IMR-90 (cell line): ENCODE data around the gene RAD51C. TPM values are rescaled to one million over a fixed set of nuclear protein-coding genes. Genes with fewer than 3 reads are reported as not detected.

Source experiments
- ATAC-seq: fragments of 200-7000 bp; cut with Tn5 transposase; 2 replicates; pipeline ENCODE4 v1.9.1; 2020; ENCODE audit warnings: low read depth, mild to moderate bottlenecking, moderate library complexity
- BruUV-seq: library from RNA; stranded (reverse); fragments of 400-500 nt; replicated peaks from 2 replicates; lab custom pipeline; 2021; lab: Mats Ljungman, UMichigan
- CTCF ChIA-PET: fragments of 300-600 bp; formaldehyde crosslinking; extraction: SDS; loops from one replicate; lab custom pipeline; 2021; ENCODE audit warnings: antibody characterized with exemption; lab: Yijun Ruan, JAX
- POLR2A ChIA-PET: fragments of 300-600 bp; sonication (Branson Sonifier 250); formaldehyde crosslinking; loops from one replicate; lab custom pipeline; 2022; ENCODE audit warnings: antibody characterized with exemption; ENCODE audit not compliant: unreplicated experiment; lab: Charles Lee
- DNase-seq: peaks from one replicate; pipeline ENCODE4 v3.0.0; 2013
- H2AFZ ChIP-seq: replicated peaks from 2 replicates; pipeline ENCODE3; 2013; ENCODE audit warnings: low read length, mild to moderate bottlenecking; ENCODE audit not compliant: poor library complexity
- H2AK5ac ChIP-seq: 2 replicates; pipeline ENCODE4 v1.6.1; 2013; ENCODE audit warnings: low read depth, low read length, inconsistent platforms
- H2AK9ac ChIP-seq: replicated peaks from 2 replicates; pipeline ENCODE3; 2013; ENCODE audit warnings: mild to moderate bottlenecking, low read depth, low read length, moderate library complexity; ENCODE audit not compliant: poor library complexity
- H2BK120ac ChIP-seq: 2 replicates; pipeline ENCODE4 v1.6.1; 2013; ENCODE audit warnings: low read depth, low read length, inconsistent platforms
- H2BK15ac ChIP-seq: 3 replicates; pipeline ENCODE4 v1.6.1; 2013; ENCODE audit warnings: low read depth, low read length, inconsistent platforms
- H2BK20ac ChIP-seq: 2 replicates; pipeline ENCODE4 v1.6.1; 2013; ENCODE audit warnings: low read depth, mild to moderate bottlenecking, inconsistent platforms, low read length, moderate library complexity
- H2BK5ac ChIP-seq: 2 replicates; pipeline ENCODE4 v1.6.1; 2013; ENCODE audit warnings: mild to moderate bottlenecking, low read depth, low read length, inconsistent platforms; ENCODE audit not compliant: poor library complexity, severe bottlenecking
- H3K14ac ChIP-seq: replicated peaks from 2 replicates; pipeline ENCODE4 v1.6.1; 2013; ENCODE audit warnings: low read depth, low read length, inconsistent platforms
- H3K18ac ChIP-seq: 2 replicates; pipeline ENCODE4 v1.6.1; 2013; ENCODE audit warnings: low read depth, low read length, control low read depth
- H3K23ac ChIP-seq: 2 replicates; pipeline ENCODE4 v1.6.1; 2013; ENCODE audit warnings: low read depth, low read length, inconsistent platforms
- H3K27ac ChIP-seq: 2 replicates; pipeline ENCODE4 v1.5.1; 2013; ENCODE audit warnings: mild to moderate bottlenecking, control low read depth, low read length; ENCODE audit not compliant: insufficient read depth
- H3K27me3 ChIP-seq: 2 replicates; pipeline ENCODE4 v1.6.1; 2013; ENCODE audit warnings: low read length; ENCODE audit not compliant: control insufficient read depth, insufficient read depth
- H3K36me3 ChIP-seq: 2 replicates; pipeline ENCODE4 v1.6.1; 2013; ENCODE audit warnings: low read length, mixed read lengths; ENCODE audit not compliant: control insufficient read depth, insufficient read depth
- H3K4ac ChIP-seq: 2 replicates; pipeline ENCODE4 v1.6.1; 2013; ENCODE audit warnings: low read depth, low read length, inconsistent platforms
- H3K4me1 ChIP-seq: 2 replicates; pipeline ENCODE4 v1.6.1; 2013; ENCODE audit warnings: low read length, mixed read lengths; ENCODE audit not compliant: control insufficient read depth, insufficient read depth
- H3K4me2 ChIP-seq: 2 replicates; pipeline ENCODE4 v1.6.1; 2013; ENCODE audit warnings: low read depth, mild to moderate bottlenecking, control low read depth, low read length, moderate library complexity
- H3K4me3 ChIP-seq: 2 replicates; pipeline ENCODE4 v1.5.1; 2013; ENCODE audit warnings: low read depth, mild to moderate bottlenecking, control low read depth, low read length, moderate library complexity; ENCODE audit not compliant: insufficient read depth
- H3K56ac ChIP-seq: 2 replicates; pipeline ENCODE4 v1.6.1; 2013; ENCODE audit warnings: low read length, inconsistent platforms; ENCODE audit not compliant: insufficient read depth; ENCODE audit errors: extremely low read depth
- H3K79me1 ChIP-seq, 2 experiments: 2 replicates each; pipeline ENCODE4 v1.6.1; 2013; ENCODE audit warnings: low read length in 2 of 2, inconsistent platforms in 1 of 2, low read depth in 1 of 2
- H3K9ac ChIP-seq: 2 replicates; pipeline ENCODE4 v1.6.1; 2013; ENCODE audit warnings: low read depth, low read length, control low read depth
- H3K9me1 ChIP-seq: 2 replicates; pipeline ENCODE4 v1.6.1; 2013; ENCODE audit warnings: low read length, inconsistent platforms; ENCODE audit not compliant: insufficient read depth
- H3K9me3 ChIP-seq: 2 replicates; pipeline ENCODE4 v1.6.1; 2013; ENCODE audit warnings: low read length; ENCODE audit not compliant: control insufficient read depth, insufficient read depth
- H4K20me1 ChIP-seq: 2 replicates; pipeline ENCODE4 v1.6.1; 2013; ENCODE audit warnings: low read length, inconsistent platforms; ENCODE audit not compliant: insufficient read depth
- H4K5ac ChIP-seq: 2 replicates; pipeline ENCODE4 v1.6.1; 2013; ENCODE audit warnings: mild to moderate bottlenecking, low read depth, low read length, control low read depth
- H4K8ac ChIP-seq, 2 experiments: 2 replicates each; pipeline ENCODE4 v1.6.1; 2013; ENCODE audit warnings: low read depth in 2 of 2, low read length in 2 of 2, control low read depth in 1 of 2, inconsistent platforms in 1 of 2
- H4K91ac ChIP-seq: 2 replicates; pipeline ENCODE4 v1.6.1; 2013; ENCODE audit warnings: low read depth, low read length, inconsistent platforms; ENCODE audit not compliant: insufficient read depth
- BHLHE40 ChIP-seq: fragments of 150-350 bp; IDR thresholded peaks from 2 replicates; pipeline ENCODE4 v1.6.1; 2016; ENCODE audit warnings: mild to moderate bottlenecking, low read depth, low read length
- CEBPB ChIP-seq: IDR thresholded peaks from 2 replicates; pipeline ENCODE4 v1.6.1; 2012; ENCODE audit warnings: low read depth, low read length, improper control_type of control experiment
- FOS ChIP-seq: fragments of 150-350 bp; IDR thresholded peaks from 2 replicates; pipeline ENCODE4 v1.6.1; 2016; ENCODE audit warnings: low read depth, low read length
- MAFK ChIP-seq: IDR thresholded peaks from 2 replicates; pipeline ENCODE4 v1.6.1; 2012; ENCODE audit warnings: low read depth, low read length, improper control_type of control experiment
- MAZ ChIP-seq: IDR thresholded peaks from 2 replicates; pipeline ENCODE4 v1.6.1; 2012; ENCODE audit warnings: low read depth, mild to moderate bottlenecking, low read length, improper control_type of control experiment, moderate library complexity, borderline replicate concordance
- RCOR1 ChIP-seq: IDR thresholded peaks from 2 replicates; pipeline ENCODE4 v1.6.1; 2012; ENCODE audit warnings: mild to moderate bottlenecking, low read length, improper control_type of control experiment; ENCODE audit not compliant: insufficient replicate concordance
- SMC3 ChIP-seq: fragments of 150-350 bp; IDR thresholded peaks from 2 replicates; pipeline ENCODE4 v1.6.1; 2016; ENCODE audit warnings: low read depth, mild to moderate bottlenecking, antibody characterized with exemption, low read length, moderate library complexity
- WGBS, 2 experiments: methylation state at CpG; one replicate each; pipeline versions ENCODE4 v1.1.5 to v1.1.7; 2013; ENCODE audit warnings: missing lambda C conversion rate in 2 of 2; ENCODE audit not compliant: insufficient read length in 1 of 2; ENCODE audit errors: extremely low coverage in 2 of 2; 5-methylcytosine and 5-hydroxymethylcytosine counted together
- dilution Hi-C: fragments of 300-500 bp; cut with HindIII; formaldehyde crosslinking; loops from one replicate; pipeline ENCODE4 v1.14.3; 2018; ENCODE audit warnings: low sequenced_read_pairs; ENCODE audit not compliant: unreplicated experiment
- in situ Hi-C: fragments of 300-500 bp; cut with MboI; formaldehyde crosslinking; loops from 3 replicates; pipeline ENCODE4 v1.14.3; 2019; ENCODE audit warnings: low sequenced_read_pairs, inconsistent platforms, mixed read lengths
- intact Hi-C: fragments of 100-400 bp; cut with micrococcal nuclease; formaldehyde crosslinking; loops from 2 replicates; pipeline ENCODE4 v1.10.0; 2022
- polyA plus RNA-seq, 3 experiments: library from polyadenylated mRNA; depleted of rRNA; stranded (reverse); fragments of >200 nt; gene quantifications; 2 replicates each; pipeline ENCODE4 v1.2.3, GENCODE V29; 2012; ENCODE audit warnings: low replicate concordance in 1 of 3
- total RNA-seq: library from RNA; depleted of rRNA; stranded (reverse); fragments of >200 nt; gene quantifications from 2 replicates; pipeline ENCODE4 v1.2.3, GENCODE V29; 2012
- TF ChIP-seq, protein P1 (sequence below): conservative IDR thresholded peaks from 2 replicates; pipeline ENCODE4 v1.5.1; 2012; ENCODE audit warnings: mild to moderate bottlenecking, low read depth, low read length, improper control_type of control experiment
- TF ChIP-seq, protein P2 (sequence below): fragments of 150-350 bp; IDR thresholded peaks from 2 replicates; pipeline ENCODE4 v1.6.1; 2016; ENCODE audit warnings: low read depth, mild to moderate bottlenecking, low read length, moderate library complexity, borderline replicate concordance

The RAD51C gene
- total and polyA plus RNA-seq, 2 of the 4 experiments (the other 2 are of a cell fraction), result 21.1 to 28.3 TPM

DNA sequence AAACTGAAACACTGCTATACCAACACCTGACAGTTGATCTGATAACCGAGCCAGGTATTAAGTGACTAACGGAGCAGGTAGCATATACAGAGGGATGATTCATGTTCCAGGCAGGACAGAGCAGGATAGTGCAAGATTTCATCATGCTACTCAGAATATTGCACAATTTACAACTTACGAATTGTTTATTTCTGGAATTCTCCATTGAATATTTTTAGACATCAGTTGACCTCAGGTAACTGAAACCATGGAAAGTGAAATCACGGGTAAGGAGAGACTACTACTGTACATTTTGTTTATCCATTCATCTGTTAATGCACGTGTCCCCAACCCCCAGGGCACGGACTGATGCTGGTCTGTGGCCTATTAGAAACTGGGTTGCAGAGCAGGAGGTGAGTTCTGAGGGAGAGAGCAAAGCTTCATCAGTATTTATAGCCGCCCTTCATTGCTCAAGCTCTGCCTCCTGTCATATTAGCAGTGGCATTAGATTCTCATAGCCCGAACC, 48.8 kb downstream of the RAD51C start:
- no peak overlapping the region for H3K9ac ChIP-seq
- peak overlapping the region; percentile 39; the same call in 1 of the 2 replicates for H4K91ac ChIP-seq
- no peak overlapping the region; a peak in 1 of 4 replicates for H4K8ac ChIP-seq
- H3K9me1 ChIP-seq, result 0 out of 2 replicates have a peak, but pooled peaks cover 4% of the 10 kb centered on the region
- no TSS peak for BruUV-seq
- ATAC-seq (peak; percentile 65), DNase-seq (peak; percentile 81)
- H3K4me1 ChIP-seq, result peaks cover 4% of the 10 kb centered on the region
- H2AK9ac ChIP-seq, result no peak overlapping the region
- no peak overlapping the region for H2AK5ac ChIP-seq
- H2BK5ac ChIP-seq, result no peak overlapping the region
- intact Hi-C loops (no loop called here), in situ Hi-C loops (no loop called here), dilution Hi-C loops (no loop called here)
- no peaks in the 10 kb centered on the region for H3K9me3 ChIP-seq
- no peaks in the 10 kb centered on the region for H4K20me1 ChIP-seq
- H3K4me3 ChIP-seq, result no peak overlapping the region
- H3K18ac ChIP-seq, result 0 out of 2 replicates have a peak overlapping the region, but pooled peaks have one; percentile 37
- H2BK15ac ChIP-seq, result no peak overlapping the region
- H4K5ac ChIP-seq, result no peak overlapping the region
- H3K4ac ChIP-seq, result peak overlapping the region; percentile 66
- H3K56ac ChIP-seq, result no peak overlapping the region
- H2BK120ac ChIP-seq, result peak overlapping the region; percentile 68
- no peaks in the 10 kb centered on the region for H3K79me1 ChIP-seq
- no peaks in the 10 kb centered on the region for H3K36me3 ChIP-seq
- H2BK20ac ChIP-seq, result peak overlapping the region; percentile 78; the same call in 1 of the 2 replicates
- CTCF ChIA-PET, result interaction anchor here (1.6 kb wide), 1 partner anchor 30 kb away, joined by 4 read pairs; no protein-coding TSS in a partner anchor
- no peak overlapping the region for H3K14ac ChIP-seq
- no peak for TF ChIP-seq RCOR1
- TF ChIP-seq SMC3, result no peak
- TF ChIP-seq, protein P1, sequence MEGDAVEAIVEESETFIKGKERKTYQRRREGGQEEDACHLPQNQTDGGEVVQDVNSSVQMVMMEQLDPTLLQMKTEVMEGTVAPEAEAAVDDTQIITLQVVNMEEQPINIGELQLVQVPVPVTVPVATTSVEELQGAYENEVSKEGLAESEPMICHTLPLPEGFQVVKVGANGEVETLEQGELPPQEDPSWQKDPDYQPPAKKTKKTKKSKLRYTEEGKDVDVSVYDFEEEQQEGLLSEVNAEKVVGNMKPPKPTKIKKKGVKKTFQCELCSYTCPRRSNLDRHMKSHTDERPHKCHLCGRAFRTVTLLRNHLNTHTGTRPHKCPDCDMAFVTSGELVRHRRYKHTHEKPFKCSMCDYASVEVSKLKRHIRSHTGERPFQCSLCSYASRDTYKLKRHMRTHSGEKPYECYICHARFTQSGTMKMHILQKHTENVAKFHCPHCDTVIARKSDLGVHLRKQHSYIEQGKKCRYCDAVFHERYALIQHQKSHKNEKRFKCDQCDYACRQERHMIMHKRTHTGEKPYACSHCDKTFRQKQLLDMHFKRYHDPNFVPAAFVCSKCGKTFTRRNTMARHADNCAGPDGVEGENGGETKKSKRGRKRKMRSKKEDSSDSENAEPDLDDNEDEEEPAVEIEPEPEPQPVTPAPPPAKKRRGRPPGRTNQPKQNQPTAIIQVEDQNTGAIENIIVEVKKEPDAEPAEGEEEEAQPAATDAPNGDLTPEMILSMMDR, result no peak
- TF ChIP-seq, protein P2, sequence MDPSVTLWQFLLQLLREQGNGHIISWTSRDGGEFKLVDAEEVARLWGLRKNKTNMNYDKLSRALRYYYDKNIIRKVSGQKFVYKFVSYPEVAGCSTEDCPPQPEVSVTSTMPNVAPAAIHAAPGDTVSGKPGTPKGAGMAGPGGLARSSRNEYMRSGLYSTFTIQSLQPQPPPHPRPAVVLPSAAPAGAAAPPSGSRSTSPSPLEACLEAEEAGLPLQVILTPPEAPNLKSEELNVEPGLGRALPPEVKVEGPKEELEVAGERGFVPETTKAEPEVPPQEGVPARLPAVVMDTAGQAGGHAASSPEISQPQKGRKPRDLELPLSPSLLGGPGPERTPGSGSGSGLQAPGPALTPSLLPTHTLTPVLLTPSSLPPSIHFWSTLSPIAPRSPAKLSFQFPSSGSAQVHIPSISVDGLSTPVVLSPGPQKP, result no peak
- peak; percentile 68; the same call in 1 of the 2 replicates for TF ChIP-seq FOS
- TF ChIP-seq MAZ, result no peak
- no peak for TF ChIP-seq MAFK
- no peak for TF ChIP-seq BHLHE40
- peak; percentile 99 for TF ChIP-seq CEBPB
- POLR2A ChIA-PET, result no interaction called here
- no CpG with 5 or more reads among the region's 8 CpGs for WGBS, 2 experiments
- no peaks in the 10 kb centered on the region for H3K27me3 ChIP-seq
- no peak overlapping the region for H3K23ac ChIP-seq
- H3K4me2 ChIP-seq, result no peak overlapping the region; the same call in 1 of the 2 replicates
- no peak overlapping the region; the same call in 1 of the 2 replicates for H3K27ac ChIP-seq
- H2AFZ ChIP-seq, result no peak overlapping the region
